ENCODE results near the gene PIK3AP1.
A peak's percentile ranks its signal among the peaks of the same experiment; 100 is the strongest.

PIK3AP1 gene

DNA sequence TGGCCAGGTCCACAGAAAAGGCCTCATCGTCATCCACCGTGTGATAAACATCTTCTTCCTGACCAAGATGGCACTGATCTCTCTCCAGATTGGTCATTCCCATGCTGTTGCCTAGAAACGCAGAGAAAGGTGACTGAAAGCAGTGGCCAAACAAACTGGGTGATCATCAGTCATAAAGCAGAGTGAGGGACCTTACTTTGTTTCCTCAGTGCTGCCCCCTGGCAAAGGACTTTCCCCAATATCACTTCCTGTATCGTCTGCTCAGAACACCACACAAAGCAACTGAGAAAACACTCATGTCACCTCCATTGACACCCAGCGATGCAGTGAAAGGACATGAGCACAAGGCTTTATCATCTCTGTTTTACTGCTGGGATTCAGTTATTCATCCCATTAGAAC, 93.5 kb downstream of the PIK3AP1 start:
- H3K27me3 ChIP-seq (ENCODE audit: insufficient read depth, low read length) = no peaks in the 10 kb centered on the region
- no peaks in the 10 kb centered on the region for H3F3A ChIP-seq (ENCODE audit: insufficient read depth, low read length)
- no peak overlapping the region for H3K4me3 ChIP-seq (ENCODE audit: low read depth, low read length, poor library complexity, severe bottlenecking)
- H3K79me2 ChIP-seq (ENCODE audit: insufficient read depth, low read length) = no peaks in the 10 kb centered on the region
- TF ChIP-seq, protein P1, sequence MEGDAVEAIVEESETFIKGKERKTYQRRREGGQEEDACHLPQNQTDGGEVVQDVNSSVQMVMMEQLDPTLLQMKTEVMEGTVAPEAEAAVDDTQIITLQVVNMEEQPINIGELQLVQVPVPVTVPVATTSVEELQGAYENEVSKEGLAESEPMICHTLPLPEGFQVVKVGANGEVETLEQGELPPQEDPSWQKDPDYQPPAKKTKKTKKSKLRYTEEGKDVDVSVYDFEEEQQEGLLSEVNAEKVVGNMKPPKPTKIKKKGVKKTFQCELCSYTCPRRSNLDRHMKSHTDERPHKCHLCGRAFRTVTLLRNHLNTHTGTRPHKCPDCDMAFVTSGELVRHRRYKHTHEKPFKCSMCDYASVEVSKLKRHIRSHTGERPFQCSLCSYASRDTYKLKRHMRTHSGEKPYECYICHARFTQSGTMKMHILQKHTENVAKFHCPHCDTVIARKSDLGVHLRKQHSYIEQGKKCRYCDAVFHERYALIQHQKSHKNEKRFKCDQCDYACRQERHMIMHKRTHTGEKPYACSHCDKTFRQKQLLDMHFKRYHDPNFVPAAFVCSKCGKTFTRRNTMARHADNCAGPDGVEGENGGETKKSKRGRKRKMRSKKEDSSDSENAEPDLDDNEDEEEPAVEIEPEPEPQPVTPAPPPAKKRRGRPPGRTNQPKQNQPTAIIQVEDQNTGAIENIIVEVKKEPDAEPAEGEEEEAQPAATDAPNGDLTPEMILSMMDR (IDR thresholded peaks at IDR 0.05; ENCODE audit: low read length) = peak; percentile 8; the same call in 1 of the 2 replicates
- no peak for TF ChIP-seq EZH2 (IDR thresholded peaks at IDR 0.05; ENCODE audit: borderline replicate concordance, low read length)
- H2AFZ ChIP-seq (ENCODE audit: low read length) = no peak overlapping the region
- peaks cover 83% of the 10 kb centered on the region for H3K36me3 ChIP-seq (ENCODE audit: insufficient read depth, low read length)
- no peak overlapping the region for H3K4me2 ChIP-seq (ENCODE audit: low read length)
- no peaks in the 10 kb centered on the region for H3K9me3 ChIP-seq (ENCODE audit: low read length)
- no peaks in the 10 kb centered on the region for H4K20me1 ChIP-seq (ENCODE audit: insufficient read depth, low read length)
- H3K27ac ChIP-seq (ENCODE audit: low read depth, low read length, poor library complexity, severe bottlenecking) = no peak overlapping the region
- no peaks in the 10 kb centered on the region for H3K4me1 ChIP-seq (ENCODE audit: insufficient read depth, low read length, severe bottlenecking)
- H3K9ac ChIP-seq (ENCODE audit: low read length) = no peak overlapping the region
- no peaks in the 10 kb centered on the region for H3K9me2 ChIP-seq (ENCODE audit: low read depth, low read length)

DNA sequence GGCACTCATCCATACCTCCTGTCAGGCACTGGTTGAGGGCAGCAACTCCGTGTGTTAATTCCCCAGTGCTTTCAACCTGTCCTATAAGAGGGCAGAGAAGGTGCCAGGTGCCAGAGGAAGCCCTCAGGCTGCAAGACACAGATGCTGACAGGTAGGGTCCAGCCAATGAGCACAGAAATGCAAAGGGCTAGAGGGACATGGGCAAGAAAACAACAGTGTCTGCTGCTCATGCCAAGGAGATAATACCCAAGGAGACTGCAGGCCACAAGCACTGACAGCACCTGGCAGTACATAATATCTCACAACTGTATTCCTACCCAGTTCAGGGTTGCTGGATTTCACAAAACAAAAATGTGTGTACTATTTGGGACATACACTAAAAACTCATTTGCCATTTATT, 95.1 kb downstream of the PIK3AP1 start:
- H3K4me3 ChIP-seq (ENCODE audit: low read depth, low read length, poor library complexity, severe bottlenecking) = no peak overlapping the region

DNA sequence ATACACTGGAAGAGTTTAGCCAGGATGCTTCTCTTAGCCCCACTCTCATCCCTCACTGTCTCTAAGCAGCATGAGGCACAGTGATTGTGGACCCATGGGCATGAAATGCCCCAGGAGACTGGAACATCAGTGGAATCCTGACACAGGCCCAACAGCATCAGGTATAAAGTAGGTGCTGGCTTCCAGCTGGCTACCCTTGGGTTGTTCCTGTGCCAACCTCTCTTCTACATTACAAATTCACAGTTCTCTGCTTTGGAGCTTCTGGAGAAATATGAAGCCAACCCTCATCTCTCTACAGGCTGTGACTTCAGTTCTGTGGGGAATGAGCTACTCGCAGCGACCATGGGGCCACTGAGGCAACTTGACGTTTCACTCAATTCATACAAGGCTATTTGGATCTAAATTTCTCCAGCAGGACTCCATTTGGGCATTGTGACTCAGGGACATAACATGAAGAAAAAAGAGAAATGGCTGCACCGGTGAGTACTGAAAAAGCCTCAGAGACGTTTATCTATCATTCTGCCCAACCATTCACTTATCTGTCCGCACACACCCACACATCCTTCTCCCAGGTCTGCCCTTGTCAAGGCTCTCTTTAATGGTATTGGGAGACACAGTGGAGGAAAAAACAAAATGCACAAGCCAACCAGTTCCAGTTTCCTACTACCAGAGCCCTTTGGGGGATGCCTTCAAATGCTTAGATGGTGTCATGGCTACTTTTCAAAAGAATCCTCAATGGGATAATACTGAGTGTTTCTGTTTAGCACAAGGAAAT, 98.1 kb downstream of the PIK3AP1 start:
- H4K20me1 ChIP-seq (ENCODE audit: insufficient read depth, low read length) = no peaks in the 10 kb centered on the region
- no peaks in the 10 kb centered on the region for H3K27me3 ChIP-seq (ENCODE audit: insufficient read depth, low read length)
- no peak overlapping the region for H3K9ac ChIP-seq (ENCODE audit: low read length)
- H3K36me3 ChIP-seq (ENCODE audit: insufficient read depth, low read length) = peaks cover 94% of the 10 kb centered on the region
- H3K9me3 ChIP-seq (ENCODE audit: low read length) = no peaks in the 10 kb centered on the region
- H3K4me3 ChIP-seq (ENCODE audit: low read depth, low read length, poor library complexity, severe bottlenecking) = no peak overlapping the region
- H3F3A ChIP-seq (ENCODE audit: insufficient read depth, low read length) = no peaks in the 10 kb centered on the region
- TF ChIP-seq, protein P1 (IDR thresholded peaks at IDR 0.05; ENCODE audit: low read length) = no peak
- no peak for TF ChIP-seq EZH2 (IDR thresholded peaks at IDR 0.05; ENCODE audit: borderline replicate concordance, low read length)
- no peaks in the 10 kb centered on the region for H3K79me2 ChIP-seq (ENCODE audit: insufficient read depth, low read length)
- no peak overlapping the region for H3K27ac ChIP-seq (ENCODE audit: low read depth, low read length, poor library complexity, severe bottlenecking)
- H3K4me1 ChIP-seq (ENCODE audit: insufficient read depth, low read length, severe bottlenecking) = no peaks in the 10 kb centered on the region
- H3K9me2 ChIP-seq (ENCODE audit: low read depth, low read length) = no peaks in the 10 kb centered on the region
- no peak overlapping the region for H3K4me2 ChIP-seq (ENCODE audit: low read length)
- no peak overlapping the region for H2AFZ ChIP-seq (ENCODE audit: low read length)

More for the DNA sequence above, 95.1 kb downstream of the PIK3AP1 start:
- H3K27ac ChIP-seq (ENCODE audit: low read depth, low read length, poor library complexity, severe bottlenecking) = no peak overlapping the region
- H3F3A ChIP-seq (ENCODE audit: insufficient read depth, low read length) = no peaks in the 10 kb centered on the region
- no peaks in the 10 kb centered on the region for H3K79me2 ChIP-seq (ENCODE audit: insufficient read depth, low read length)
- no peaks in the 10 kb centered on the region for H3K9me2 ChIP-seq (ENCODE audit: low read depth, low read length)
- peaks cover 87% of the 10 kb centered on the region for H3K36me3 ChIP-seq (ENCODE audit: insufficient read depth, low read length)
- no peaks in the 10 kb centered on the region for H3K9me3 ChIP-seq (ENCODE audit: low read length)
- H4K20me1 ChIP-seq (ENCODE audit: insufficient read depth, low read length) = no peaks in the 10 kb centered on the region
- H3K27me3 ChIP-seq (ENCODE audit: insufficient read depth, low read length) = no peaks in the 10 kb centered on the region
- no peak overlapping the region for H2AFZ ChIP-seq (ENCODE audit: low read length)
- H3K9ac ChIP-seq (ENCODE audit: low read length) = no peak overlapping the region
- no peak overlapping the region for H3K4me2 ChIP-seq (ENCODE audit: low read length)
- TF ChIP-seq EZH2 (IDR thresholded peaks at IDR 0.05; ENCODE audit: borderline replicate concordance, low read length) = no peak
- TF ChIP-seq, protein P1 (IDR thresholded peaks at IDR 0.05; ENCODE audit: low read length) = no peak
- no peaks in the 10 kb centered on the region for H3K4me1 ChIP-seq (ENCODE audit: insufficient read depth, low read length, severe bottlenecking)
